HG02885 (cell line): ENCODE results near the gene GNAI3.

Experiments used
- ATAC-seq: cut with Tn5 transposase; IDR thresholded peaks from one replicate; pipeline ENCODE4 v1.9.1; 2021; ENCODE audit warnings: mild to moderate bottlenecking; ENCODE audit not compliant: unreplicated experiment, poor library complexity

The GNAI3 gene

DNA sequence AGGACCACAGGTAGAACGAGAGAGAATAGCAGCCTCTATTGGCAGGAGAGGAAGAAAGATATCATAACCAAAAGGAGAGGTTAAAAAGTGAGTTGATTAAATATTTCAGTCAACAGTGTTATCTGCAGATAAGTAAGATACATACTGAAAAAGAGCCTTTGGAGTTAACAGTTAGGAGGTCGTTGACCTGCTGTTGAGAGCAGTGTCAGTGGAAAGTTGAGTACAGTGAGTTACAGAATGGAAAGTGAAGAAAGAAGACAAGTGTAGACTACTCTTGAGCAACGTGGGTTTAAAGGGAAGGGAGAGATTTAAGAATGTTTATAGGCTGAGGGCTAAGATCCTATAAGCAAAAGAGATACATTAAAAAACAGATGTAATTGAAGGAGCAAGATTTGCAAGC lies 40.8 kb downstream of the GNAI3 start:
- no peak for ATAC-seq

DNA sequence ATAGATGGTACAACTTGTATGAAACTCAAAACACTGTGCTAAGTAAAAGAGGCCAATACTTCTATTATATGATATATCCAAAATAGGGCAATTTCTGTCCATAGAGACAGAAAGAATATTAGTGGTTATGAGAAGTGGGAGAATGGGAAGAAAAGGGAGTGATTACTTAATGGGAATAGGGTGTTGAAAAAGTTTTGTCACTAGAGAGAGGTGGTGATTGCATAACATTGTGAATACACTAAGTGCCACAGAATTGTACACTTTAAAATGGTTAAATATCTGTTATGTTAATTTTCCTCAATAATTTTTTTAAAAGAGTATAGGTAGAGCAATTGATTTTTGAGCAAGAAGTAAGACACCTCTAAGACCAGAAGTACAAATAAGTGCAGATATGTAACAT lies 41.3 kb downstream of the GNAI3 start:
- no peak for ATAC-seq

DNA sequence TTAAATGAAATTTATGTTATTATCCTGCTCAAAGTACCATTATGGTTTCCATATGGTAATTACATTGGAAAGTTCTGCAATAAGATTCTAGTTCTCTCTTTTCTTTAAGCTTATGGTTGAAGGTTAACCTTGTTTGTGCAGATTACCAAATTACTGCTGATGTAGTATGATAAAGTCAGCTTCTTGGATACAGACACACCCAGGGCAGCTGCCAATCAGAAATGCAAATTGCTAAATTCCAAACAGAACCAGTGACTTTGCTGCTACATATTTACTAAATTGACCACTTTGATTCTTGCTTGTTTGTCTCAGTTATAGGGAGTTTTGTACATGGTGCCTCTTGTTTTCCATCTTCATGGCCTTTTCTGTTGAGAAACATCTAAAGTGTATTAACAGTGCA lies 44.5 kb downstream of the GNAI3 start:
- ATAC-seq: no peak

DNA sequence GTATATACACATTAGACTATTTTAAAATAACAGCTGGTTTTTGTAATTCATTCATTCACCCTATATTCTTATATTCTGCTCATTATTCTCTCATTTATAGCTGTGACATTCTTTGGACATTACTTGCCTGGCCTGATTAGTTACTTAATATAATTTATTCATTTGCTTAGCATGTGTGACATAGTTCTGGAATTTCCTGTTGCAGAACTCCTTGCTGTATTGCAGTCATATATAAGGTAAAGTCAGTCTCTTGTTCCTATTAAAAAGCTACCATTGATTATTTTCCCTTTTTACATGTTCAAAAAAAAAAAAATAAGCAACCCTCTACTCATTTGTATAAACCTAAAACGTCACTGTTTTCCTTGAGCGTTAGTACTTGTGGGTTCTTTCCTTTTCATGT lies 47.1 kb downstream of the GNAI3 start:
- no peak for ATAC-seq

DNA sequence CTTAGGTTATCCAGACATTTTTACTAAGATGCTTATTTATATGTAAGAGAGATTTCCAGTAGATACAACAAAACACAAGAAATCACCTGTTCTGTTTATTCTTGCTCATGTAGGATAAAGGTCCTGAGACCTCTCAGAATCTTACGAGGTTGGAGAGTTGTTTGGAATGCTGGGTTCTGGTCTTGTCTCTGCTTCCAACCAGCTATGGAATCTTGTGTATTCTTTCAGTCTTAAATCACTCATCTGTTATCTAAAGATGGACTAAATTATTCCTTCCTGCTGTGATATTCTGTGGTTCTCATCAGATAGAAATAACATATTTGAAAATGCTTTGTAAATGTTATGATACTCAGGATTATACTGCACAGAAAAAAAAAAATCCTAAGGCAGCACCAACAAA lies 49.7 kb downstream of the GNAI3 start:
- ATAC-seq: no peak

DNA sequence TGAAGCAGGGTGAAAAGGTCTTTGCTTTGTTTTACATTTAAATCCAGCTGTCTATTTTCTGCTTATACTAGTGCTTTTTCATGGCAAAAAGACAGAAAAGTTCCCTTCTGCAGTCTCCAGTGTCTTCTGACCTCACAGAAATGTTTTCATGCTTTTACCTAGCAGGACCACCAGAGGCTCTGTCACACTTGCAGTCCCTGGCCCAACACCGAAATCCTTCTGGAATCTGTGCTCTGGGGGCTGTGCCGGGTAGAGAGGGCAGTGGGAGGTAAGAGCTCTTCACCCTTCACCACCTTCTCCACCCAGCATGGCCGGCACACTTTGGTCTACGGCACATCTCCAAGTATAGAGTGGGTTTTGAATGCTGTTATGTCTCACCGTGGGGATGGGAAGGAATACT lies 50.2 kb downstream of the GNAI3 start:
- no peak for ATAC-seq

DNA sequence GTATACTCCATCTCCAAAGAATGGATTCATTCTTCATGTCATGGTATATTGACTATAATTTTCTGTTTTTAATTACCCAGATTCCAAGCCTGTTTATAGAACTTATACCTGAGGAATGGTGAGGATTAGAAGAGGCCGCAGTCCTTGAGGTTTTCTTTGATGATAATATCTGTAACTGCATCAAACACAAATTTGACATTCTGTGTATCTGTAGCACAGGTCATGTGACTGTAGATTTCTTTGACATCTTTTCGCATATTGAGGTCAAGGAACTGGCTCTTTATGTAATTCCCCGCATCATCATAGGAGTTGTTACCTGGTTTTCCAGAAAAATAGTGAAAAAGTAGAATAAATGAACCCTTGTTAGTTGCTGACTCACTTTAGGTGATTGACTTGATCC lies 54.8 kb downstream of the GNAI3 start:
- ATAC-seq: no peak

DNA sequence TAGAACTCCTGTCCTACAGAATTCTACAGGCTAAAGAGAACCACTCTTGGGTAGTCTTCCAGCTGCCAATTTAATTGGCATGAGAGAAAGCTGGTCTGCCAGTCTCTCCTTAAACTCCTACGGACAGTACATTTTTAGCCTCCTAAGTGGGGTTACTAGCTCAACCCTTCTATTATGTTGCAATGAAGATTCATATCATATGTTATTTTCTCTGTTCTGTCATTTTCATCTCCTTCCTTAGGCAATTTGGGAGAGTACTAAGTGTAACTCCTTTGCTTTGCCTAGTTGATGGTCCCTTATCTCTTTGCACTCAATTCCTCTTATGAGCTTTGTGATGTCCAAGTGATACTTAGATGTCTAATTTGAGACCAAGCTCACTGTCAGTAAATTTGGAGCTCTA lies 57.0 kb downstream of the GNAI3 start:
- no peak for ATAC-seq

DNA sequence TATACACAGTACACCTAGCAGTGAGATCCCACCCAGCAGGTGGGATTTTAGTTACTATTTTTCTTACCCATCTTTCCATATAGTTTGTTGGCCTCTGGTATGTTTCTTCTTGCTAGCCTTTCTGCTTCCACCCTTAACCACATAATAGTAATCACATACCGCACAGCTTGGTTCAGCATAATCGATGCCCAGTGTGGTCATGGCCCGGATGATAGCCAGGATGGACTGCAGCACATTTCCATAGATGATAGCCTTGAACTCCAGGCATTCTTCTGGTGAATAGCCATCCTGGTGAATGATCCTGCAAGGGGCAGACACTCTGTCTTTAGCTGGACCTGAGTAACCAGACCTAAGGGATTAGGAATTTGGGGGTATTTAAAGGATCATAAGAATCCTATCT lies 61.5 kb downstream of the GNAI3 start:
- no peak for ATAC-seq

DNA sequence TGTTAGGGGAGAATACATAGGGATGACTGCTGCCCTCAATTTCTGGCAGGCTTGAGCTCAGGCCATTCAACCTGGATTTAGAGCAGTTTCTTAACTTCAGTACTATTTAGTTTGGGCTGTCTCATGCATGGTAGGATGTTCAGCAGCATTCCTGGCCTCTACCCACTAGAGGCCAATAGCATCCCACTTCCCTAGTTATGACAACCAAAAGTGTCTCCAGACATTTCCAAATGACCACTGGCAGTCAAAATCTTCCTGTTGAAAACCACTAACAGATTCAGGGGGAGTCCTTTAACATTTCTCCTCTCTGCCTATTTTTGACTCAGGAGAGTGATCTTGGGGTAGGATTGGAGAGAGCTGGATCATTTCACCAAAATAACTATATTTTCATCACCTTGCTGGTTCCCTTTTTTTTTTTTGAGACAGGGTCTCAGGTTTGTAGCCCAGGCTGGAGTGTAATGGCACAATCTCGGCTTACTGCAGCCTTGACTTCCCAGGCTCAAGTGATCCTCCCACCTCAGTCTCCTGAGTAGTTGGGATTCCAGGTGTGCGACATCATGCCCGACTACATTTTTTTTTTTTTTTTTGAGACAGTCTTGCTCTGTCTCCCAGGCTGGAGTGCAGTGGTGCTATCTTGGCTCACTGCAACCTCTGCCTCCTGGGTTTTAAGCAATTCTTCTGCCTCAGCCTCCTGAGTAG lies 62.3 kb downstream of the GNAI3 start:
- ATAC-seq: no peak

DNA sequence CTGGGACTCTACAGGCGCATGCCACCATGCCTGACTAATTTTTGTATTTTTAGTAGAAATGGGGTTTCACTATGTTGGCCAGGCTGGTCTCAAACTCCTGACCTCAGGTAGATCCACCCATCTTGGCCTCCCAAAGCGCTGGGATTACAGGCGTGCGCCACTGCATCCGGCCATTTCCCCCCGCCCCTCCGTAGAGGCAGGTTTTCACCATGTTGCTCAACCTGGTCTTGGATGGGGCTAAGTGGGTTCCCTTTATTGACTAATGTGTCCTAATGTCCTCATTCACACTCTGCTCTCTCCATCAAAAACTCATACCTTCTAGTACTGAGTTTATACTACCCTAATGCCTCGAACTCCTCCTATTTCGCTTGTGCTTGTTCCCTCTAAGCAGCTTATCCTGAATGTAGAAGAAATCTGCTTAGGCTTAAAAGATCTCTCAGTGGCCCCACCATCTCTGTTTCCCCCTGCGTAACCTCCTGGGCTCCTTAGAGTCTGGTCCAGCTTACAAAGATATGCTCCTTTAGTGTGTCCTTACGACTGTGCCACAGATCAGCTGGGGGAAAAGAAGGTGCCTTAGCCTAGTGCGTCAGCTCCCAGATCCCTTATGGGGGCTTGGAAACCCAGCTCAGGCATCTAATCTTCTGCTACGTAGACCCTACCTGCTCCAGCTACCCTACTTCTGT lies 63.0 kb downstream of the GNAI3 start:
- no peak for ATAC-seq

DNA sequence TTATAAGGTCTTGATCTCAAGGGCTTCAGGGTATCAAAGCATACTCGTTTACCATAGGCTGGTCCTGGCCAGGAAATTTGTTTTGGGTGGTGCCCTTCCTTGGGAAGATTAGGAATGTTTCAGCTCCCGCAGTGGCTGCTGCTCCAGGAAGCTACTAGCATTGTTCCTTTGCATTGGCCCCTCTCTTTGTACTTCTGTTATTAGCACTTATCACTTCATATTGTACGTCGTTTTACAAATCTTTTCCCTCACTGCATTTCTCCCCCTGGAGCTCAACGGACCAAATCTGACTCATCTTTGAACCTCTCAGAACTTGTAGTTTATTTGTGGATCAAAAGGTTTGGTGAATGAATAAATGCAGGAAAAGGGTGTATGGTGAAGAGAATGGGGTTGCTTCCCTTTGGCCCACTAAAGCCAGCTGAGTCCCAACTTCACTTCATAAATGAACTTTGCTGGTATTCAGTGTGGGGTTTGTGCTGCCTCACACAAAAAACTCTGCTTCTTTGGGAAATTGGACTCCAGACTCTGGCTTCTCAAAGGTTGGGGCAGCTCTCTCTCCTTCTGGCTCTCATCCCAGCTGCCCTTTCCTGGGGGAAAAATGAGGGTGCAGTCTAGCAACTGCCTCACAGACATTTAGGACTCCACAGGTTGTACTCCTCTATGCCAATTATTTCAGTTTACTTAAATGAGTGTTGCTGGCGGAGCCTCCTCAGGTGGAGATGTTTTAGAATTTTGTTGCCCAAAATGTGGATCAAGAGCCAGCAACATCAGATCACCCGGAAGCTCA lies 65.1 kb downstream of the GNAI3 start:
- ATAC-seq: no peak

DNA sequence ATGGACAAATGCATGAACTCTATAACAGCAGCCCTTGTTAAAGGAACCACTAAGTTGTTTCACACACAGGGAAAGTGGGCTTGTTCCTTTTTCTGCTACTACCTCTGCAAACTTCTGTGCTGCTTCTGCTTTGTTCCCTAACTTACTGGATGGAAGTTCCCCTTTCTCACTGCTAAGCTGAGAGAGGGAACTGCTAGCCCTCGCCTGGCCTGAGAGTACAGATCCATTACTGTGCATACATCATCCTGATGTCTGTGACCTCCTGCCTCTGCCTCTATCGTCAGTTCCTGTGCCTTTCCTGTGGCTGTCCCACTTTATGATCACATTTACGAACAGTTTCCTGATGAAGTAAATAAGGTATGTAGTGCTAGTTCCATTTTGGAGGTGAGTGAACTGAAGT lies 67.5 kb downstream of the GNAI3 start:
- no peak for ATAC-seq

DNA sequence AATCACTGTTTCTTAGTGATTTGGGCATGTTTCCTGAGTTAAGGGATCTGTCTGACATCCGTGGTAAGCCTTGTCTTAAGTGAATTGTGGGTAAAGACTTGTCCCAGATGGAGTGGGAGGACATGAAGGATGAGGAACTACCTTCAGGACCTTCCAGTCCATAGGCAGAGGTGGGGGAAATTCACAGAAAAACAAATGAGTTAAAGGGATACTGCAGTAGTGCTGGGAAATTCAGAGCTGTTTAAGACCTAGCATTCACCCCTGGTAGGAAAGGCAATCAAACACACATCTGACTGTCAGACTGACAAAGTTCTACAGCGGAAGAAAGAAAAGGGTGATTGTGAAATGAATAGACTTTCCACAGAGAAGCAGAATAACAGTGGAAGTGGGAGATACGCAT lies 68.0 kb downstream of the GNAI3 start:
- ATAC-seq: no peak

DNA sequence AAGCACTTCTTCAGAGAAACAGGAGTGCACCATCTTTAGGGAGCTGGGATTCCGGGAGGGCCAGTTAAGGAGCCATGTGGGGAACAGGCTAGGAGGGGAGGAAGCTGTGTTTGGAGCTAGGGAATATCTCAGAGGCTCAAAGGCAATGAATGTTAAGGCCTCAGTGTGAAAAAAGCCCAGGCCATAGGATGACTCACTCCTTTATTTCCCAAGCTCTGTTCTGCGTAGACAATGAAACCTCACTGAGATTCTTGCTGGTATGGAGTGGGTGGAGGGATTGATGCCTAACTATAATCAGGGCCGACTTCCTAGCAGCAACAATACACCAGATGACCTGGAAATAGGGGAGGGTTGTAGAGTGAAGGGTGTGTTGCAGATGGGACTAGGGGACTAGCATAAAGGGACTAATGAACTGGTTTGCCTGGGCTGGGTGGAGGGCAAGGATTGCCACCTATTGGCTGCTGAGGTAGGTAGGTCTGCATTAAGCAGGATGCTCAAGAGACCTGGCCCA lies 68.9 kb downstream of the GNAI3 start:
- ATAC-seq: no peak

DNA sequence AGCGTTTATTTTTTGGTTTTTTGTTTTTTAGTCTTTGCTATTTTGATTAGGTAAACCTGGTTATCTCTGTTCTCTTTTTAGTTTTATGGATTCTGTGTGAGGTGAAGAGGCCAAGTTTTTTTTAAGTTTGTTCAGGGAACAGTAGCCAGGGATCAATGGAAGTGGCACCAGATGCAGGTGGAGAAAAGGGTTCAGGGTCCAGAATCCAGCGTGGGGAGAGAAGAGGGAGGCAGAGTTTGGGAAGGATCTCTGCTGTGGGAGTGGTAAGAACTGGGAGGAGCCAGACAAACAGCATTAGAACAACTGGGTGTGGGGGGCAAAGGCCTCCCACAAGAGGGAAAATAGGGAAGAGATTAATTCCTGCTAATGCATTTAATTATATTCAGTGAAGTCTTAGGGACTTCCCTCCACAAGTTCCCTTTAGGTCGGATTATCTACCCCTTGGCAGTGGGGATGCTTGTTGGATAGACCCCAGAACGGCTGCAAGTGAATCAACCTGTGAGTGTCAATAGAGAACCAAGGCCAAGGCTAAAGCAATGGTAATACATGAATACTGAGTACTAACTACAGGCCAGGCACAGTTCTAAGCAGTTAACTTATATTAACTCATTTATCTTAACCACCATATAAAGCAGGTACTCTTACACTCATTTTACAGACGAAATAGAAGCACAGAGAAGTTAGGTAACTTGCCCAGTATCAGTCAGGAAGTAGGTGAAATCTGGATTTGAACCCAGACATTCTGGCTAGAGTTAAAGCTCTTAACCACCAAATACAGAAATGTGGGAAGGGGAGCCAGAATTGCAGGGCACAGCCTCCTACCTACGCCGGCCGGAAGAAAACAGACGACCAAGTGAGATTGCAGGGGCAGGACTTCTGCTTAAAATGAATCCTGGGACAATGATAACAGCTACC lies 70.5 kb downstream of the GNAI3 start:
- ATAC-seq: no peak

DNA sequence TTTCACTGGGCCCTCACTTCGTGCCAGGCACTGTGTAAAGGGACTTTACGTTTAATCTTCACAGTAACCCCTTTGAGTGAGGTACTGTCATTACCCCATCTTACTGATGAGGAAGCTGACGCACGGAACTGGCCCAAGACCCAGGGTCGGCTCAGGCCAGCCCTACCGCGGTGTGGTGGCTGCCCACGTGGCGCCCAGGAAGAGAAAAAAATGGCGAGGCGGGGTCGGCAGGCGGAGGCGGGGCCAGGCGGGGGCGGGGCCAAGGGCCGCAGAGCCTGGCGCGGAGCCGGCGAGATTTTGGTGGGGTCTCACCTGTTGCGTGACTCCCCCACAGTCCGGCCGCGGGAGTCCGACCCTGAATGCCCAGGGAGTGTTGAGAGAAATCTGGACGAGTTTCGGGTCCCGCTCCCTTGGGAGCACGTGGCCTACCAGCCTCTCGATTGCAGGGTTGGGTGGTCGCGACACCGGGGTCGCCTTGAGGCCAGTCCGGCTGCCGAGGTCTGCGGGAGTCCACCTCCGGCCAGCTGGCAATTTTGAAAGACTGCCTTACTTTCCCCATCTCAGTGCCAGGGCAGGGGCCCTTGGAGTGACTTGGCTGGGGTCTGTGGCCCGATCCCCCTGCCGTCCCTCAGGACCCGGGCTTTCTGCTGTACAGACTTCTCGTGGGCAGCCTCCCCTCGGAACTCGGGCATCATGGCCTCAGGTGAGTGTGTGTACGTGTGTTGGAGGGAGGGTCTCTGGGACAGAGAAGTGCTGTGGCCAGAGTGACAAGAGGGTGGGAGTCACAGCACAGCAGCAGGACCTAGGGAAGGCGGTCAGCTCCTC lies 71.4 kb downstream of the GNAI3 start, which contains the start of the genes AMPD2 and GNAT2:
Gene AMPD2, plus strand, starts transcription at position 262 of the 825 bp plus-strand sequence. CDS start 1,339 bp downstream, outside the sequence.
Gene GNAT2, minus strand, starts transcription at position 41 of the 825 bp plus-strand sequence. CDS start 6,746 bp downstream, outside the sequence.
- peak; percentile 57 for ATAC-seq

DNA sequence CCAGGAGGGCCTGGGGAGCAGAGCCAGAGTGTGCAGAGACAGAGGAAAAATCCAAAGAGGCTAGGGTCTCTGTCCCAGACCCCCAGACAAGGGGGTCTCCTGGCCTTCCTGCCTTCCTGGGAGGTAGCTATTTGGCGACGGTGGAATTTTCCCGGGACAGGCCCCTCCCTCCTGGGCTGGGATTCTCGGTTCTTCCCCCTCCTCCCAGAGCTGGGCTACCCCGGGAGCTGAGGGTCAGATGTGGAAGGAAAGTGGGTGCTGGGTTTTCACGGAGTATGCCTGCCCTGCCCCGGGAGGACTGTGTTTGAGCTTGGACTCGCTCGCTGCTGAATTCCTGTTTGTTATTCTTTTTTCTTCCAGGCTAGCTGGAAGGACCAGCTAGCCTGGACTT lies 72.0 kb downstream of the GNAI3 start:
- no peak for ATAC-seq

DNA sequence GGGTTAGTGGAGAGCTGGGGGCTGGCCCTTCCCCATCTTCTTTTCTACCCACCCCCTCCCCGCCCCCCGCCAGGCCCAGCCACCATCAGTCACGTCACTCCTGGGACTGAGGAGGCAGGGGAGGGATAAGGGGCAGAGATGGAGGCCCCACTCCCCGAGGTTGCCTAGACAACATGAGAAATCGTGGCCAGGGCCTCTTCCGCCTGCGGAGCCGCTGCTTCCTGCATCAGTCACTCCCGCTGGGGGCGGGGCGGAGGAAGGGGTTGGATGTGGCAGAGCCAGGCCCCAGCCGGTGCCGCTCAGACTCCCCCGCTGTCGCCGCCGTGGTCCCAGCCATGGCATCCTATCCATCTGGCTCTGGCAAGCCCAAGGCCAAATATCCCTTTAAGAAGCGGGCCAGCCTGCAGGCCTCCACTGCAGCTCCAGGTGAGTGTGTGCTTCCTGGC lies 72.4 kb downstream of the GNAI3 start:
- peak; percentile 82 for ATAC-seq
